Measurements from ENCODE around the gene ECD.
"Not testable (repeated sequence)": the region's sequence is repeated elsewhere in the genome, so short reads cannot be mapped to it uniquely, and the experiment has no call there.

Gene ECD

GRCh38 chr10:73159038-73159648, 8.7 kb downstream of the ECD start:
- no peaks in the 10 kb centered on the region for H3K27me3 ChIP-seq (replicated peaks)
- H3K36me3 ChIP-seq (replicated peaks): peaks cover 44% of the 10 kb centered on the region
- H3K27ac ChIP-seq: no peak overlapping the region
- in situ Hi-C loops (cut with HindIII; ENCODE audit: low pct_ligation_motif_present, low sequenced_read_pairs): no loop called here
- TF ChIP-seq CTCF (IDR thresholded peaks at IDR 0.05; ENCODE audit: low read depth, low read length, missing control alignments): peak; percentile 72
- DNase-seq: peak; percentile 57
- no peak overlapping the region for H3K4me3 ChIP-seq (ENCODE audit: low read depth, low read length)

DNA sequence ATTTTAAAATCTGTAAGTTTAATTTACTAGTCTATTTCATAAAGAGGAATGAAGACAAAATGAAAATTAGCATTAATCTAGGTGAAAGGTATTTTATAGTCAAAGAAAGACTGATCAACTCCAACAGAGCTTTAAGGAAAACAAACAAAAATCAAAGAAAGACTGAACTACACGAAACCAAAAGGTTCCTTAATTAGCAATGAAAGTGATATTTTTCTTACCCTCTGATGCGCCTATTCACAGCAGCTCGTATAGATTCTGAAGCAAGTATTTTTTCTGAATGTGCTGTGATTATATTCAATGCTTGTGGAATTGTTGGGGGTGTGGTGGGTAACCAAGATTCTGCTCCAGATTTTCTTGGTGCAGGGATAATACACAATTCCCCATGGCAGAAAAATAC, 11.8 kb downstream of the ECD start:
- H3K27ac ChIP-seq: no peak overlapping the region
- no peak overlapping the region for H3K4me3 ChIP-seq (ENCODE audit: low read depth, low read length)
- TF ChIP-seq CTCF (IDR thresholded peaks at IDR 0.05; ENCODE audit: low read depth, low read length, missing control alignments): no peak
- no peaks in the 10 kb centered on the region for H3K27me3 ChIP-seq (replicated peaks)
- peaks cover 45% of the 10 kb centered on the region for H3K36me3 ChIP-seq (replicated peaks)
- in situ Hi-C loops (cut with HindIII; ENCODE audit: low pct_ligation_motif_present, low sequenced_read_pairs): no loop called here
- no peak for DNase-seq

DNA sequence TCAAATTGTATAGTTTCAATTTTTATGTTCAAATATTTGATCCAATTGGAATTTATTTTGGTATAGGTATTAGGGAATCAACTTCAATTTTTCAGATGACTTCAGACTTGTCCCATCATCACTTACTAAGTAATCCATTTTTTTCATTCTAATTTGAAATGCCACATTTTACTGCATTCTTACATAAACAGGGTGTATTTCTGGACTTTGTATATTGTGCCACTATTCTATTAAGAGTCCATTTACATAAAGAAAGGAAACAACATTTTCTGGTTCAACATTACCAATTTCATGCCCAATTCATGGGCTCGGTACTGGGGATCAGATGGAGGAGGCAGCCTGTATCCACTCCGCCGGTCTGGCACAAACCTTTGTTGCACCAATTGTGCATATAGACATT, 15.8 kb downstream of the ECD start:
- H3K36me3 ChIP-seq (replicated peaks): peaks cover 55% of the 10 kb centered on the region
- TF ChIP-seq CTCF (IDR thresholded peaks at IDR 0.05; ENCODE audit: low read depth, low read length, missing control alignments): no peak

DNA sequence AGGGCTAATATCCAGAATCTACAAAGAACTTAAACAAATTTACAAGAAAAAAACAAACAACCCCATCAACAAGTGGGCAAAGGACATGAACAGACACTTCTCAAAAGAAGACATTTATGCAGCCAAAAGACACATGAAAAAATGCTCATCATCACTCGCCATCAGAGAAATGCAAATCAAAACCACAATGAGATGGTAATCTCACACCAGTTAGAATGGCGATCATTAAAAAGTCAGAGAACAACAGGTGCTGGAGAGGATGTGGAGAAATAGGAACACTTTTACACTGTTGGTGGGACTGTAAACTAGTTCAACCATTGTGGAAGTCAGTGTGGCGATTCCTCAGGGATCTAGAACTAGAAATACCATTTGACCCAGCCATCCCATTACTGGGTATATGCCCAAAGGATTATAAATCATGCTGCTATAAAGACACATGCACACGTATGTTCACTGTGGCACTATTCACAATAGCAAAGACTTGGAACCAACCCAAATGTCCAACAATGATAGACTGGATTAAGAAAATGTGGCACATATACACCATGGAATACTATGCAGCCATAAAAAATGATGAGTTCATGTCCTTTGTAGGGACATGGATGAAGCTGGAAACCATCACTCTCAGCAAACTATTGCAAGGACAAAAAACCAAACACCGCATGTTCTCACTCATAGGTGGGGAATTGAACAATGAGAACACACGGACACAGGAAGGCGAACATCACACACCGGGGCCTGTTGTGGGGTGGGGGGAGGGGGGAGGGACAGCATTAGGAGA, 17.0 kb downstream of the ECD start:
- H3K4me3 ChIP-seq (ENCODE audit: low read depth, low read length); H3K27ac ChIP-seq; DNase-seq; in situ Hi-C loops (cut with HindIII; ENCODE audit: low pct_ligation_motif_present, low sequenced_read_pairs); H3K27me3 ChIP-seq (replicated peaks): not testable (repeated sequence)
- peaks cover 57% of the 10 kb centered on the region for H3K36me3 ChIP-seq (replicated peaks)

More for the DNA sequence above, 15.8 kb downstream of the ECD start:
- Histone ChIP-seq H3K27ac (no peak overlapping the region), H3K4me3 (ENCODE audit: low read depth, low read length) (no peak overlapping the region), H3K27me3 (replicated peaks) (no peaks in the 10 kb centered on the region)
- no peak for DNase-seq
- in situ Hi-C loops (cut with HindIII; ENCODE audit: low pct_ligation_motif_present, low sequenced_read_pairs): no loop called here

DNA sequence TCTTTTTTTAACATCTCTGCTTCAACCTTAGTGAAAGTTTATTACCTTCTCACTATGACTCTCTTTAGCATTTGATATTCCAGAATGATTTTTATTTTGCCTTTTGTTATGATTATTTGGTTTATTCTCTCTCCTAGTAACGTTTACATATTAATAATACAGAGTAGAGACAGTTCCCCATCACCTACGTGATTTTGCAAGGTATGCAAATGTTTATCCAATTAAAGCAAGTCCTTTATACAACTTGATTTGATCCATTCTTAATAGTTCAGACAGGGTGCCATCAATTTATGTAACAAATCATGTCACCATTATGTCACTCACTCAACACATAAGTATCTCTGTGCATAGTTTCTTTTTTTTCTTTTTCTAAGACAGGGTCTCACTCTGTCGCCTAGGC, 26.2 kb downstream of the ECD start:
- Histone ChIP-seq H3K27ac (no peak overlapping the region), H3K27me3 (replicated peaks) (no peaks in the 10 kb centered on the region), H3K4me3 (ENCODE audit: low read depth, low read length) (no peak overlapping the region), H3K36me3 (replicated peaks) (peaks cover 50% of the 10 kb centered on the region)
- no peak for DNase-seq
- in situ Hi-C loops (cut with HindIII; ENCODE audit: low pct_ligation_motif_present, low sequenced_read_pairs): no loop called here
- TF ChIP-seq CTCF (IDR thresholded peaks at IDR 0.05; ENCODE audit: low read depth, low read length, missing control alignments): no peak

GRCh38 chr10:73139251-73139650, 28.6 kb downstream of the ECD start:
- in situ Hi-C loops (cut with HindIII; ENCODE audit: low pct_ligation_motif_present, low sequenced_read_pairs): no loop called here
- H3K36me3 ChIP-seq (replicated peaks): peaks cover 53% of the 10 kb centered on the region
- H3K27ac ChIP-seq: no peak overlapping the region
- no peak for TF ChIP-seq CTCF (IDR thresholded peaks at IDR 0.05; ENCODE audit: low read depth, low read length, missing control alignments)
- H3K27me3 ChIP-seq (replicated peaks): no peaks in the 10 kb centered on the region
- no peak for DNase-seq
- H3K4me3 ChIP-seq (ENCODE audit: low read depth, low read length): no peak overlapping the region
